GM12878 (cell line): Measurements from ENCODE around the gene PPP1R14B. TPM values are rescaled to one million over a fixed set of nuclear protein-coding genes. Genes with fewer than 3 reads are reported as not detected.

Source experiments
- ATAC-seq: fragments of 200-7000 bp; cut with Tn5 transposase; 3 replicates; pipeline ENCODE4 v1.9.1; 2020; ENCODE audit warnings: mild to moderate bottlenecking, moderate library complexity
- BruUV-seq: library from RNA; stranded (reverse); fragments of 400-500 nt; replicated peaks from 2 replicates; lab custom pipeline; 2021; lab: Mats Ljungman, UMichigan
- CTCF ChIA-PET: fragments of 300-600 bp; sonication (Branson Sonifier 250); formaldehyde crosslinking; extraction: SDS; loops from one replicate; lab custom pipeline; 2021; ENCODE audit warnings: inconsistent platforms; lab: Yijun Ruan, JAX
- POLR2A ChIA-PET: fragments of 350-600 bp; formaldehyde crosslinking; extraction: SDS; loops from one replicate; lab custom pipeline; 2021; ENCODE audit warnings: inconsistent platforms; lab: Charles Lee
- RAD21 ChIA-PET: fragments of 300-600 bp; sonication (Branson Sonifier 250); formaldehyde crosslinking; loops from one replicate; lab custom pipeline; 2023; ENCODE audit warnings: antibody characterized with exemption; ENCODE audit not compliant: unreplicated experiment; lab: Charles Lee
- SMC1A ChIA-PET: fragments of 300-600 bp; sonication (Branson Sonifier 250); formaldehyde crosslinking; loops from one replicate; lab custom pipeline; 2023; ENCODE audit not compliant: unreplicated experiment, uncharacterized antibody; lab: Charles Lee
- DNase-seq: peaks from one replicate; pipeline ENCODE4 v3.0.0-alpha.2; 2011; ENCODE audit warnings: low read depth, low spot score
- FAIRE-seq: peaks from 3 replicates; lab custom pipeline; 2011; peaks lifted over from hg19 to GRCh38; lab: Jason Lieb, UNC
- H2AFZ ChIP-seq: 2 replicates; pipeline ENCODE4 v1.6.0; 2011; ENCODE audit warnings: low read depth, low read length, control low read depth; ENCODE audit not compliant: control insufficient read depth
- H3K27ac ChIP-seq: 2 replicates; pipeline ENCODE4 v1.5.1; 2011; ENCODE audit warnings: control low read depth; ENCODE audit not compliant: control insufficient read depth, insufficient read depth
- H3K27me3 ChIP-seq, 2 experiments: replicated peaks in 1 of 2; 2 replicates each; pipeline versions ENCODE4 v1.6.0 to v1.6.1; 2011; ENCODE audit warnings: low read length in 1 of 2; ENCODE audit not compliant: control insufficient read depth in 2 of 2, insufficient read depth in 2 of 2
- H3K36me3 ChIP-seq, 2 experiments: 2 replicates each; pipeline ENCODE4 v1.5.1; 2011; ENCODE audit warnings: low read length in 1 of 2; ENCODE audit not compliant: control insufficient read depth in 2 of 2, insufficient read depth in 2 of 2
- H3K4me1 ChIP-seq: 2 replicates; pipeline ENCODE4 v1.6.1; 2011; ENCODE audit warnings: mild to moderate bottlenecking, low read length, moderate library complexity, mixed read lengths; ENCODE audit not compliant: control insufficient read depth, insufficient read depth
- H3K4me2 ChIP-seq: 2 replicates; pipeline ENCODE4 v1.6.0; 2011; ENCODE audit warnings: control low read depth; ENCODE audit not compliant: control insufficient read depth, insufficient read depth
- H3K4me3 ChIP-seq: fragments of 200-600 bp; sonication (generic); 2 replicates; pipeline ENCODE4 v1.5.1; 2016
- H3K79me2 ChIP-seq: 2 replicates; pipeline ENCODE4 v1.6.0; 2011; ENCODE audit warnings: low read length; ENCODE audit not compliant: control insufficient read depth, insufficient read depth
- H3K9ac ChIP-seq: 2 replicates; pipeline ENCODE4 v1.8.0; 2011; ENCODE audit warnings: low read length, control low read depth, mixed read lengths; ENCODE audit not compliant: control insufficient read depth, insufficient read depth
- H3K9me3 ChIP-seq: replicated peaks from 3 replicates; pipeline ENCODE4 v1.5.1; 2011; ENCODE audit warnings: mild to moderate bottlenecking, low read length; ENCODE audit not compliant: control insufficient read depth, insufficient read depth
- H4K20me1 ChIP-seq: 2 replicates; pipeline ENCODE4 v1.6.0; 2011; ENCODE audit not compliant: control insufficient read depth, insufficient read depth
- BMI1 ChIP-seq: fragments of 450-650 bp; IDR thresholded peaks from 2 replicates; pipeline ENCODE4 v1.6.1; 2016; ENCODE audit warnings: mild to moderate bottlenecking, moderate library complexity, borderline replicate concordance
- CEBPB ChIP-seq, 2 experiments: fragments of 150-350 bp in 1 of 2; IDR thresholded peaks; 2 replicates each; pipeline ENCODE4 v1.6.1; 2012 to 2014; ENCODE audit warnings: low read depth in 2 of 2, low read length in 2 of 2, borderline replicate concordance in 1 of 2, inconsistent platforms in 1 of 2
- ESRRA ChIP-seq: IDR thresholded peaks from 2 replicates; pipeline ENCODE4 v1.6.1; 2012; ENCODE audit warnings: mild to moderate bottlenecking, low read length, improper control_type of control experiment
- IRF4 ChIP-seq: IDR thresholded peaks from 2 replicates; pipeline ENCODE4 v1.6.1; 2011; ENCODE audit warnings: low read depth, low read length
- NFXL1 ChIP-seq: fragments of 450-650 bp; IDR thresholded peaks from 2 replicates; pipeline ENCODE4 v1.6.1; 2017; ENCODE audit warnings: antibody characterized with exemption, mild to moderate bottlenecking, borderline replicate concordance
- NFYA ChIP-seq: IDR thresholded peaks from 2 replicates; pipeline ENCODE4 v1.6.1; 2011; ENCODE audit warnings: low read depth, mild to moderate bottlenecking, low read length, improper control_type of control experiment, borderline replicate concordance
- NRF1 ChIP-seq: conservative IDR thresholded peaks from 2 replicates; pipeline ENCODE4 v1.6.1; 2011; ENCODE audit warnings: mild to moderate bottlenecking, low read depth, low read length, improper control_type of control experiment
- PAX5 ChIP-seq: IDR thresholded peaks from 2 replicates; pipeline ENCODE4 v1.6.1; 2011; ENCODE audit warnings: low read depth, low read length, borderline replicate concordance
- POLR2A ChIP-seq: IDR thresholded peaks from 2 replicates; pipeline ENCODE4 v1.6.1; 2011; ENCODE audit warnings: low read depth, mild to moderate bottlenecking, low read length
- RBBP5 ChIP-seq: fragments of 200-600 bp; sonication (generic); conservative IDR thresholded peaks from 2 replicates; pipeline ENCODE4 v1.6.1; 2016
- SMAD5 ChIP-seq: IDR thresholded peaks from 2 replicates; pipeline ENCODE4 v1.6.1; 2016; ENCODE audit warnings: antibody characterized with exemption, low read depth
- SMARCA5 ChIP-seq: fragments of 450-650 bp; IDR thresholded peaks from 2 replicates; pipeline ENCODE4 v1.6.1; 2017; ENCODE audit warnings: mild to moderate bottlenecking
- TARDBP ChIP-seq: IDR thresholded peaks from 2 replicates; pipeline ENCODE4 v1.6.1; 2016; ENCODE audit warnings: borderline replicate concordance
- TCF12 ChIP-seq: IDR thresholded peaks from 2 replicates; pipeline ENCODE4 v1.6.1; 2011; ENCODE audit warnings: low read depth, mild to moderate bottlenecking, low read length
- WRNIP1 ChIP-seq: IDR thresholded peaks from 2 replicates; pipeline ENCODE4 v1.6.1; 2011; ENCODE audit warnings: low read depth, low read length, improper control_type of control experiment, borderline replicate concordance
- YY1 ChIP-seq: IDR thresholded peaks from 2 replicates; pipeline ENCODE4 v1.6.1; 2011; ENCODE audit warnings: low read depth, mild to moderate bottlenecking, low read length
- ZBED1 ChIP-seq: IDR thresholded peaks from 2 replicates; pipeline ENCODE4 v1.6.1; 2016; ENCODE audit warnings: borderline replicate concordance
- WGBS: methylation state at CpG from one replicate; pipeline ENCODE4 v1.1.6; 2016; ENCODE audit warnings: low lambda C conversion rate; ENCODE audit not compliant: insufficient replicate concordance, insufficient coverage; ENCODE audit errors: missing lambda C conversion rate; 5-methylcytosine and 5-hydroxymethylcytosine counted together
- in situ Hi-C: fragments of 300-500 bp; cut with MboI; formaldehyde crosslinking; loops from 9 replicates; pipeline ENCODE4 v1.14.3; 2018; ENCODE audit warnings: mixed read lengths
- intact Hi-C: fragments of 100-400 bp; cut with micrococcal nuclease; formaldehyde crosslinking; loops from one replicate; pipeline ENCODE4 v1.14.2; 2022; ENCODE audit not compliant: unreplicated experiment
- polyA plus RNA-seq, 11 experiments: library from polyadenylated mRNA; depleted of rRNA in 4 of 11; unstranded in 6 of 11; stranded (reverse) in 5 of 11; fragments of >200 nt; fragmentation: Nextera tagmentation in 4 of 11; fragmentation: Illumina TruSeq in 1 of 11; extraction: Ambion mirVana in 4 of 11; extraction: Trizol in 1 of 11; gene quantifications; 1 replicate in 1 of 11; 2 replicates in 10 of 11; pipeline versions ENCODE4 v1.2.1 to v1.2.3, GENCODE V29; 2011 to 2016; ENCODE audit warnings: inconsistent platforms in 2 of 11, missing spikeins in 2 of 11, low read depth in 1 of 11
- total RNA-seq, 4 experiments: library from RNA; depleted of rRNA in 3 of 4; stranded (reverse); fragments of >200 nt in 3 of 4; fragmentation: Illumina TruSeq in 1 of 4; extraction: Trizol in 1 of 4; gene quantifications; 2 replicates each; pipeline versions ENCODE4 v1.2.1 to v1.2.3, GENCODE V29; 2013 to 2021

PPP1R14B gene
- total and polyA plus RNA-seq, 10 of the 15 experiments (the other 5 are each of a cell fraction or from before 2014, with no cell fraction given), result 8.4 to 283 (median 124) TPM

DNA sequence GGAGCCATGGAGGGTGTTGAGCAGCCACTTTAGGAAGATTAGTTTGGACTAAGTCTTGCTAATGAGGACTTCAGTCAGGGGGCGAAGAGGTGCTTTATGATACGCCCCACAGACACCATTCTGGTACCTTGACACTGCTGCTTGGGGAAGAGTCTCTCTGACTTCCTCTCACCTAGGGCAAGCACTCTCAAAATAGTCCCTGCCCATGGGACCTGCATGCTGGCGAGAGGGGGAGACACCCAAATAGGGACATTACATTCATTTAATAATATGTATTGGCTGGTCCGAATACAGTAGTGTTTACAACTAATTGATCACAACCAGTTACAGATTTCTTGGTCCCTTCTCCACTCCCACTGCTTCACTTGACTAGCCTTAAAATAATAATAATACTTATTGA is 49.0 kb upstream of the PPP1R14B start:
- Histone ChIP-seq H3K79me2 (no peaks in the 10 kb centered on the region), H3K9me3 (no peaks in the 10 kb centered on the region), H2AFZ (no peak overlapping the region), H4K20me1 (no peaks in the 10 kb centered on the region; the same call in 1 of the 2 replicates), H3K4me3 (no peak overlapping the region), H3K36me3 (no peaks in the 10 kb centered on the region), H3K27ac (no peak overlapping the region), H3K4me1 (peaks cover 8% of the 10 kb centered on the region), H3K4me2 (no peak overlapping the region), H3K9ac (no peak overlapping the region), H3K27me3 (peaks cover 20 to 35% of the 10 kb centered on the region in 2 experiments)
- ChIA-PET SMC1A (interaction anchor here (0.7 kb wide), 1 partner anchor 36 kb away, joined by 4 read pairs; no protein-coding TSS in a partner anchor), CTCF (no interaction called here), POLR2A (interaction anchor here (0.6 kb wide), 1 partner anchor 119 kb away, joined by 6 read pairs; no protein-coding TSS in a partner anchor), RAD21 (no interaction called here)
- in situ Hi-C loops (no loop called here), intact Hi-C loops (no loop called here)
- no peak for FAIRE-seq
- no peak for ATAC-seq
- 11% methylated on average over 4 of the region's 4 CpGs for WGBS
- no peak for TF ChIP-seq ZBED1
- TF ChIP-seq NFXL1, result no peak
- no peak for TF ChIP-seq IRF4
- no peak for TF ChIP-seq ESRRA
- TF ChIP-seq BMI1, result no peak
- no peak for TF ChIP-seq CEBPB (IDR thresholded peaks at IDR 0.05; ENCODE audit: borderline replicate concordance in 1 of 2, low read depth in 2 of 2, low read length in 2 of 2)
- TF ChIP-seq SMARCA5, result no peak
- TF ChIP-seq WRNIP1, result no peak
- no peak for TF ChIP-seq RBBP5
- TF ChIP-seq TCF12, result no peak
- TF ChIP-seq TARDBP, result no peak
- no peak for TF ChIP-seq POLR2A
- no peak for TF ChIP-seq NRF1
- TF ChIP-seq NFYA, result no peak
- TF ChIP-seq PAX5, result no peak
- TF ChIP-seq YY1, result no peak
- TF ChIP-seq SMAD5, result no peak
- no peak for DNase-seq
- BruUV-seq, result no TSS peak
